Stimulated activated CD4-positive, alpha-beta T cell treated with anti-CD3 and anti-CD28 coated beads, Interleukin-15, amount 100 ng/mL, for 24 hours (primary cell): ENCODE measurements around the gene KCTD16.
A peak's percentile ranks its signal among the peaks of the same experiment; 100 is the strongest.

ENCODE experiments used
- DNase-seq: peaks from one replicate; pipeline ENCODE4 v3.0.0-alpha.2; 2020

Gene KCTD16

GRCh38 chr5:144167998-144168397 is 2.7 kb upstream of the KCTD16 start:
- DNase-seq = no peak

DNA sequence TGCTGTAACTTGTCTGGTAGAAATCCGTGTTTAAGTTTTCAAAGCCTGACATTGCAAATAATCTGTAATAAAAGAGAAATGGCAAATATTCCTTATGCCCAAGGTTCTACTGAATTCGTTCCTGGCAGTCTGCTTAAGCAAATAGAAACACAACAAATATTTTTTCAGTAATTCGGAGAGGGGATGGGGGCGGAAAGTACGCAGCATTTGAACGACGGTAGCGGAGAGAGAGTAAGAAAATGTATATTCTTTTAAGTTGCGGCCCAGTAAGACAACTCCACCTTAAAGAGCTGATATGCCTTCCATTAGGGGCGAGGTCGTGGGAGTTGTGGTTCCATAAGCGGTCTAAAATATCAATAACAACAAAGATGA is 783 bp upstream of the KCTD16 start:
- DNase-seq = no peak

DNA sequence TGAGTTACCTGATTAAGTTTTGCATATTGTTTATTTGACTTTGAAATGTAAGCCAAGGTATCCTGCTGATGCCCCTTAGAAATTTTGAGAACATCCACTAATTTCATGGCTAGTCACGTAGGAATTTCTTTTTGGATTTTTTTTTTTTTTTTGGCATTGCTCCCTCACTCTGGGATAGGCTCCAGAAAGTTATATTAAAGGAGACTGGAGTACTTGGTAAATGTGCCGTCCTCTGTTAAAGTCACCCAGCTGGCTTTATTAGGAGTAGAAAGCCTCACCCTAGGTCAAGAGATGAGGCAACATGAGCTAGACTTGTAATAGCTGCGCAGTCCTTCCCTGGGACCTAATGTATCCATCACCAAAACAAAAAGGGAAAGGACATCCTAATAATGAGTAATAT is 3.1 kb downstream of the KCTD16 start:
- no peak for DNase-seq

DNA sequence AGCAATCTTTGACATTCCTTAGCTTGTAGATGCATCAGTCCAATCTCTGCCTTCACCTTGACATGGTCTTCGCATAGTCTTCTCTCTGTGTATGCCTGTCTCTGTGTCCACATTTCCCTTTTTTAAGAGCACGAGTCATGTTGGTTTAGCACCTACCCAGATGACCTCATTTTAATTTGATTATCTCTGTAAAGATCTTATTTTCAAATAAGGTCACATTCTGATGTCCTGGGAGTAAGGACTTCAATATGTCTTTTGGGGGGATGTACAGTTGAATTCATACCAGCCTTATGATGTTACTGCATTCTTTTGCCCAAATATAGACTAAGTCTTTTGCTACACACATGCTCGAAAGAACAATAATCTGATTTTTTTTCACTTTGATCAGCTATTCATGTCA is 6.9 kb downstream of the KCTD16 start:
- DNase-seq = no peak

GRCh38 chr5:144179226-144179625 is 8.6 kb downstream of the KCTD16 start:
- no peak for DNase-seq

DNA sequence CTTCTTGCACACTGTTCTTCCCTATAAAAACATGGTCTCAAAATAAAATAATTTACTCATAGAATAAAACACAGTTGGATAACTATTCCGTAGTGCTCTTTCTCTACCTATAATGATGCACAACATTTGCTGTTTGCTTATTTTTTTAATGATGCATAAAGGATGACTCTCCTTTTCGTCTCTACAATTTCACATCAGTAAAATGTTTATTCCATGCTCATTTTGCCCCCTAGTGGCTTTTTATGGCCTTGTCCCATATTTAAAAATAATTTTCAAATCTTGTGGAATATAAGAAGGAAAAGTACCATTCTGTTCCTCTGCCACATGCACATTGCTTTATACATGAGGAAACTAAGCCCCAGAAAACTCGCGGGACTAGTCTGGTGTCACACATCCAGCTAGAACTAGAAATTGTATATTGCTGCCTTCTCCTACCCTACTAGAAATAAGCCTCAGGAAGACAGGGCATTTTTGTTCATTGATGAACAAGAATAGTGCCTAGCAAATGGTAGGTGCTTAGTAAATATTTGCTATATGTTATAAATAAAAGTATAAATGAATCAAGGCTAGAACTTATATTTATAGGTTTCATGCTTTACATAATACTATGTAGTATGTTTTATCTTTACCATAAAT is 12.7 kb downstream of the KCTD16 start:
- DNase-seq = no peak

- peak; percentile 75 for DNase-seq
Observed at GRCh38 chr5:144187699-144188294, 17.1 kb downstream of the KCTD16 start.

GRCh38 chr5:144189800-144190429 is 19.2 kb downstream of the KCTD16 start:
- peak; percentile 75 for DNase-seq

DNA sequence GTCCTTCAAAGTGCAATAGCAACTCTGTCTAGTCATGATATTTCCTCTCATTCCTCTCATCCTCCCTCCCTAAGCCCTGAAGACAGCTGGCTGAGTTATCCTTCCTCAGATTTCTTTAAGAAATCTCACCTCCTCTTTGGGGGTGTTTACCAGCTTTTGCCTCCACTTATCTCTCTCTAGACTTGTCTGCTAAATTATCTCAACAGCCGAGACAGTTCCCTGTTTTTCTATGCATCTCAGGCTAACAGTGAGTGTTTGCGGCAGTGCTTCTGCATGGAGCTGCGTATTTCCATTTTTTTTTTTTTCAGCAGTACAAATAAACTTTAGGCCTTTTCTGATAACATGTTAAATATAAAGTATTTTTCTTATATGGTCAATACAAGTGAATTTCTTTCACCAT is 20.9 kb downstream of the KCTD16 start:
- DNase-seq = no peak

- DNase-seq = no peak
Observed at GRCh38 chr5:144191998-144192397, 21.3 kb downstream of the KCTD16 start.

- no peak for DNase-seq
Observed at GRCh38 chr5:144192661-144193060, 22.0 kb downstream of the KCTD16 start.

GRCh38 chr5:144194144-144194543 is 23.5 kb downstream of the KCTD16 start:
- no peak for DNase-seq

DNA sequence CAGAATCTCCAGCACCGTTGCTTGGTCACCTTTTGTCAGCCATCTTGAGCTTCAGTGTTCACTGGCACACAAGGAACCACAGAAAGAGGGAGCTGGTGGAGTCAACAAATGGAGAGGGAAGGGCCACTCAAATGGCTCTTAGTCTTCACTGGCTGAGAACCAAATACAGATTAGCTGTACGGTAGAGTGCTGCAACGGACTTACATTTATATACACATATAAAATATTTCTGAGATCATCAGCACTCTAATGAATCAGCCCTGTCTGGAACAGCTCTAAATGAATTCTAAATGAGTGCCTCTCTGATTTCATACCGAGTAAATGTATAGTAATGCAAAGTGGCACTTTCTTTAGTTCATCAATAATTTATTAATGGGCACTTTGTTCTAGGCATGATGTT is 24.8 kb downstream of the KCTD16 start:
- no peak for DNase-seq

- no peak for DNase-seq
Observed at GRCh38 chr5:144196612-144197011, 25.9 kb downstream of the KCTD16 start.

- DNase-seq = no peak
Observed at GRCh38 chr5:144198386-144198785, 27.7 kb downstream of the KCTD16 start.

DNA sequence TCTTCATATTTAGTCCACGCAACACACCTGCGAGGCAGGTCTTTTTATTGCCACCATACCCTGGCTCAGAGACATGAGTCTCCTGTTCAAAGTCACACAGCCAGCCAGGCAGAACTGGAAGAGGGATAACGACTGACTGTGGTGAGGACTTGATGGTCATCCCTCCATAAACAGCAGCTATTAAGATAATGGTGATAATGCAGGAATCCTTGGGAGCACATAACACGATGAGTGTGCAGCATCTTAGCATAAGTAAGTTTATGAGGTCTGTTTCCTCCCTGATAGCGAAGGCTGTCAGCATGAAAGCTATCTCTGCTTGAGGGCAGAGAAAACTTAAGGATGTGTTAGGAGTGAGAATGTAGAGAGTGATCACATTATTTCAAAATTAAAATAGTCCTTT is 30.9 kb downstream of the KCTD16 start:
- no peak for DNase-seq

- DNase-seq = no peak
Observed at GRCh38 chr5:144202072-144202471, 31.4 kb downstream of the KCTD16 start.

DNA sequence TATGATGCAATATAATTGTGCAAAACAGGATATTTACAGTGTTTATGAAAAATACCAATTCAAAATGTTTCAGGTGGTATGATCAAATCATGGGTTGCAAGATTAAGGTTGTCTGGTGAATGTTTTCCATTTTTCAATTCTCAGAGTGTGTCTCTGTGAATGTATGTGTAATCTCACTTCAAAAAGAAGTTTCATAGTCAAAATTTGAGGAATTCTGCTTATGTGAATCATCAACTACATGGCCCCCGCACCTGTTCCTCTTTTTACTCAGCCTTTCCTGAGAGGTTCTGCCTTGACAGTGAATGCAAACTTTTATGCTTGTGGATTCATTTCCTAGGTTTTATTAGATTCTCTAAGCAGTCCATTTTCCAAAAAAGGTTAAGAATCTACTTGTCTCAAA is 32.1 kb downstream of the KCTD16 start:
- no peak for DNase-seq

GRCh38 chr5:144203750-144204596 is 33.3 kb downstream of the KCTD16 start:
- peak; percentile 43 for DNase-seq

DNA sequence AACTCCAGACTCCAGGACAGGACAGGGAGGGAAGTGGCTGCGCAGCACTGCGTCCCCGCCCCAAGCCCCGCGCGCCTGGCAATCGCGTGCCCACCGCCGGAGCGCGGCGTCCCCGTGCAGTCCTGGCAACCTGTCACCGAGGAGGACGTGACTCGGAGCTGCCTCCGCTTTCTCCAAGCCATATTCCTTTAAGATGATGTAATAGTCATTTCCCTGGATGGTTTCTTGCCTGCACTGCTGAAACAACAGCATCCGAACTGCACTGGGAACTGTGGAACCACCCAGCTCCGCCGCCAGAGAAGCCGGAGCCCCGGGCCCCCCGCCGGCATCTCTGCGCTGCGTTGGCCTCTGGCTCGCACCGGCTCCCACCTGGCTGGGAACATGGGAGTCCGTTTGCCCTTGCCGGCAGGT is 34.5 kb downstream of the KCTD16 start:
- no peak for DNase-seq

DNA sequence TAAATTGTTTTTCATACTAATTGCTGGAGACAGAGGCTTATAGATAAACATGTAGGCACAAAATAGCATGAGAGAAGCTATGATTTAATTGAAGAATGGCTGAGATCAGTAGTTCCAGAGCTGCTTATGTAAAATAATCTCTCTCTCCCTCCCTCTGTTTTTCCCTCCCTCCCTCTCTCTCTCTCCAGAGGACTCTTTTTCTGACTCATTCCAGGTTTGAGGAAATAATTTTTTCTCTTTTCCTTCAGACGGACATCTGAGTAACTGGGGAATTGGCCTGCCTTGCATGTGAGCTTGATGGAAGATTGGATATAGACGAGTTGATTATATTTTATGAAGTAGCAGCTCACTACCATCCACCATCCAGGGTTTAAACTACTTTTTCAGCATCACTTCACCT is 35.5 kb downstream of the KCTD16 start:
- no peak for DNase-seq

GRCh38 chr5:144207875-144208444 is 37.3 kb downstream of the KCTD16 start:
- DNase-seq = no peak

DNA sequence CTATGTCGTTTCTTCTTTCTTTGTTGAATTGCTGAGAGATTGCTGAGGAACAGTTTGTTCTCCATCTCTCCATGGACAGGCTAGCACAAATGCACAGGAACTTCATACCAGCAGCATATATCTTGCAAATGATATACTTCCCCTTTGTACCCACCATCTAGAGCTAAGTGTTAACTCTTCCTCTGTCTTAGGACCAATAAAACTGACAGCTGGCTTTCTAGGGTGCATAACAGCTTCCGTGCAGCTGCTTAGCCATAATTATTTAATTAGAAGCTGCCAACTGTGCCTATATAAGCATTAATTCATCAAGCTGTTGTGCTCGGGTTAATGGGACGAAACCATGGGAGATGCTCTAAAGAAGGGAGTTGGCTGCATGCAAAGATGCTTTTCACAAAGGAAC is 38.7 kb downstream of the KCTD16 start:
- no peak for DNase-seq
